K562 (cell line): Measurements from ENCODE around the gene MATN1. TPM values are rescaled to one million over a fixed set of nuclear protein-coding genes. Genes with fewer than 3 reads are reported as not detected.

Experiments used
- ARID3B ChIP-seq: fragments of 250-450 bp; sonication (Bioruptor Pico); IDR thresholded peaks from 2 replicates; pipeline ENCODE4 v1.4.0; 2020; ENCODE audit warnings: borderline replicate concordance
- E2F3 ChIP-seq: fragments of 250-450 bp; sonication (Bioruptor Pico); IDR thresholded peaks from 2 replicates; pipeline ENCODE4 v1.4.0; 2020; ENCODE audit warnings: mild to moderate bottlenecking
- ETS2 ChIP-seq: IDR thresholded peaks from 2 replicates; pipeline ENCODE4 v1.6.1; 2016; ENCODE audit warnings: borderline replicate concordance, missing genetic modification characterization, mild to moderate bottlenecking, moderate library complexity, missing compliant biosample characterization; ENCODE audit not compliant: poor library complexity, severe bottlenecking
- HDAC3 ChIP-seq: fragments of 450-650 bp; IDR thresholded peaks from 2 replicates; pipeline ENCODE4 v1.6.1; 2018; ENCODE audit warnings: borderline replicate concordance, mild to moderate bottlenecking, moderate library complexity; ENCODE audit not compliant: partially characterized antibody
- JUN ChIP-seq, 2 experiments: sonication (generic) in 1 of 2; formaldehyde crosslinking in 1 of 2; IDR thresholded peaks; 2 replicates each; pipeline versions ENCODE4 v1.6.1 to v1.8.0; 2012 to 2022; ENCODE audit warnings: borderline replicate concordance in 2 of 2, mild to moderate bottlenecking in 2 of 2, improper control_type of control experiment in 1 of 2, low read depth in 1 of 2, low read length in 1 of 2, missing genetic modification reagents in 1 of 2
- KDM2B ChIP-seq: fragments of 250-450 bp; sonication (Bioruptor Pico); IDR thresholded peaks from 2 replicates; pipeline ENCODE4 v1.8.0; 2021; ENCODE audit warnings: mild to moderate bottlenecking, moderate library complexity
- KLF13 ChIP-seq: fragments of 450-650 bp; IDR thresholded peaks from 2 replicates; pipeline ENCODE4 v1.6.1; 2016; ENCODE audit warnings: missing genetic modification characterization, low read depth, mild to moderate bottlenecking, missing compliant biosample characterization, moderate library complexity, borderline replicate concordance
- MAX ChIP-seq: sonication (generic); formaldehyde crosslinking; IDR thresholded peaks from 2 replicates; pipeline ENCODE4 v1.9.0; 2022; ENCODE audit warnings: mild to moderate bottlenecking, missing genetic modification reagents
- MCM5 ChIP-seq: fragments of 450-650 bp; IDR thresholded peaks from 2 replicates; pipeline ENCODE4 v1.6.1; 2016; ENCODE audit warnings: low read depth
- MTA2 ChIP-seq: fragments of 450-650 bp; IDR thresholded peaks from 2 replicates; pipeline ENCODE4 v1.6.1; 2016; ENCODE audit warnings: low read depth
- NCOA6 ChIP-seq: fragments of 450-650 bp; IDR thresholded peaks from 2 replicates; pipeline ENCODE4 v1.6.1; 2017; ENCODE audit warnings: mild to moderate bottlenecking
- PURB ChIP-seq: sonication (generic); formaldehyde crosslinking; IDR thresholded peaks from 2 replicates; pipeline ENCODE4 v1.9.0; 2021; ENCODE audit warnings: low read depth, mild to moderate bottlenecking, missing genetic modification reagents
- RBM34 ChIP-seq: fragments of 200-400 bp; formaldehyde crosslinking; IDR thresholded peaks from 2 replicates; pipeline ENCODE4 v1.6.1; 2018; ENCODE audit warnings: low read length, borderline replicate concordance; ENCODE audit not compliant: insufficient read depth
- SIN3B ChIP-seq: fragments of 450-650 bp; IDR thresholded peaks from 2 replicates; pipeline ENCODE4 v1.6.1; 2017; ENCODE audit warnings: low read depth, mild to moderate bottlenecking, moderate library complexity
- USF2 ChIP-seq: sonication (generic); formaldehyde crosslinking; IDR thresholded peaks from 2 replicates; pipeline ENCODE4 v1.5.0; 2020; ENCODE audit warnings: missing genetic modification reagents
- ZBTB43 ChIP-seq: sonication (generic); formaldehyde crosslinking; IDR thresholded peaks from 2 replicates; pipeline ENCODE4 v1.8.0; 2023; ENCODE audit warnings: mild to moderate bottlenecking, missing genetic modification reagents
- ZFP36 ChIP-seq: fragments of 150-350 bp; IDR thresholded peaks from 2 replicates; pipeline ENCODE4 v1.6.1; 2018; ENCODE audit warnings: low read length, low read depth; ENCODE audit not compliant: partially characterized antibody
- ZNF212 ChIP-seq: fragments of 450-650 bp; formaldehyde crosslinking; IDR thresholded peaks from 2 replicates; pipeline ENCODE4 v1.4.0; 2020; ENCODE audit warnings: mild to moderate bottlenecking
- ZNF444 ChIP-seq: fragments of 250-450 bp; sonication (Bioruptor Pico); IDR thresholded peaks from 2 replicates; pipeline ENCODE4 v1.4.0; 2020; ENCODE audit warnings: mild to moderate bottlenecking, moderate library complexity
- polyA plus RNA-seq, 8 experiments: library from polyadenylated mRNA; depleted of rRNA in 4 of 8; stranded (reverse) in 5 of 8; unstranded in 3 of 8; fragments of >200 nt; fragmentation: Nextera tagmentation in 2 of 8; fragmentation: Illumina TruSeq in 1 of 8; extraction: Ambion mirVana in 2 of 8; extraction: Trizol in 1 of 8; gene quantifications; 2 replicates each; pipeline versions ENCODE4 v1.2.1 to v1.2.3, GENCODE V29; 2011 to 2014; ENCODE audit warnings: inconsistent platforms in 1 of 8, missing spikeins in 1 of 8
- total RNA-seq, 7 experiments: library from RNA; depleted of rRNA in 6 of 7; stranded (reverse); fragments of >200 nt in 6 of 7; fragmentation: Illumina TruSeq in 2 of 7; extraction: Trizol in 2 of 7; gene quantifications; 2 replicates each; pipeline versions ENCODE4 v1.2.1 to v1.2.3, GENCODE V29; 2011 to 2021; ENCODE audit warnings: low replicate concordance in 1 of 7
- TF ChIP-seq, protein P1 (sequence below): sonication (generic); IDR thresholded peaks from 2 replicates; pipeline ENCODE4 v1.6.1; 2016
- TF ChIP-seq, protein P2 (sequence below): sonication (generic); formaldehyde crosslinking; IDR thresholded peaks from 2 replicates; pipeline ENCODE4 v1.9.0; 2022; ENCODE audit warnings: mild to moderate bottlenecking, missing genetic modification reagents

The MATN1 gene
- total and polyA plus RNA-seq, 9 of the 15 experiments (the other 6 are each of a cell fraction or from before 2014, with no cell fraction given), result 0.10 to 2.3 (median 1.2) TPM

GRCh38 chr1:30768830-30769718 lies 45.7 kb upstream of the MATN1 start (continued):
- TF ChIP-seq ZBTB43 (CRISPR knock-in tag), result peak; percentile 45; the same call in 1 of the 2 replicates
- no peak for TF ChIP-seq USF2 (CRISPR knock-in tag)
- peak; percentile 87; the same call in 1 of the 2 replicates for TF ChIP-seq E2F3
- no peak for TF ChIP-seq RBM34
- no peak for TF ChIP-seq SIN3B
- TF ChIP-seq HDAC3, result peak; percentile 99
- no peak for TF ChIP-seq ZNF212 (CRISPR knock-in tag)
- TF ChIP-seq ZNF444 (CRISPR knock-in tag), result peak; percentile 71; the same call in 1 of the 2 replicates
- TF ChIP-seq ETS2 (tag), result no peak
- peak; percentile 100 for TF ChIP-seq MTA2
- no peak for TF ChIP-seq NCOA6
- TF ChIP-seq, protein P1, sequence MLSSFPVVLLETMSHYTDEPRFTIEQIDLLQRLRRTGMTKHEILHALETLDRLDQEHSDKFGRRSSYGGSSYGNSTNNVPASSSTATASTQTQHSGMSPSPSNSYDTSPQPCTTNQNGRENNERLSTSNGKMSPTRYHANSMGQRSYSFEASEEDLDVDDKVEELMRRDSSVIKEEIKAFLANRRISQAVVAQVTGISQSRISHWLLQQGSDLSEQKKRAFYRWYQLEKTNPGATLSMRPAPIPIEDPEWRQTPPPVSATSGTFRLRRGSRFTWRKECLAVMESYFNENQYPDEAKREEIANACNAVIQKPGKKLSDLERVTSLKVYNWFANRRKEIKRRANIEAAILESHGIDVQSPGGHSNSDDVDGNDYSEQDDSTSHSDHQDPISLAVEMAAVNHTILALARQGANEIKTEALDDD, result peak; percentile 75
- TF ChIP-seq PURB (CRISPR knock-in tag), result no peak
- TF ChIP-seq JUN (IDR thresholded peaks at IDR 0.05; ENCODE audit: borderline replicate concordance, low read depth, low read length), result peak; percentile 97
- peak; percentile 88; the same call in 1 of the 2 replicates for TF ChIP-seq JUN (CRISPR knock-in tag; IDR thresholded peaks at IDR 0.05; ENCODE audit: borderline replicate concordance)
- peak; percentile 97 for TF ChIP-seq MAX (CRISPR knock-in tag)
- TF ChIP-seq KDM2B (CRISPR knock-in tag), result no peak
- TF ChIP-seq, protein P2, sequence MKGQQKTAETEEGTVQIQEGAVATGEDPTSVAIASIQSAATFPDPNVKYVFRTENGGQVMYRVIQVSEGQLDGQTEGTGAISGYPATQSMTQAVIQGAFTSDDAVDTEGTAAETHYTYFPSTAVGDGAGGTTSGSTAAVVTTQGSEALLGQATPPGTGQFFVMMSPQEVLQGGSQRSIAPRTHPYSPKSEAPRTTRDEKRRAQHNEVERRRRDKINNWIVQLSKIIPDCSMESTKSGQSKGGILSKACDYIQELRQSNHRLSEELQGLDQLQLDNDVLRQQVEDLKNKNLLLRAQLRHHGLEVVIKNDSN (CRISPR knock-in tag), result peak; percentile 39; the same call in 1 of the 2 replicates
- peak; percentile 32 for TF ChIP-seq KLF13 (tag)
- TF ChIP-seq MCM5, result no peak
- no peak for TF ChIP-seq ZFP36
- TF ChIP-seq ARID3B (CRISPR knock-in tag), result 0 out of 2 replicates have a peak, but pooled peaks have one; percentile 7
